ENCODE data around the gene SLC27A3. TPM values are rescaled to one million over a fixed set of nuclear protein-coding genes. Genes with fewer than 3 reads are reported as not detected.

The SLC27A3 gene
- total and polyA plus RNA-seq, 10 of the 15 experiments (the other 5 are each of a cell fraction or from before 2014, with no cell fraction given) = 2.6 to 18.1 (median 8.3) TPM

GRCh38 chr1:153790966-153791647 lies 15.9 kb downstream of the SLC27A3 start (continued):
- peak; percentile 24; the same call in 1 of the 2 replicates for TF ChIP-seq CREM (IDR thresholded peaks at IDR 0.05; ENCODE audit: low read depth)

GRCh38 chr1:153791648-153792253 lies 16.5 kb downstream of the SLC27A3 start:
- POLR2A ChIA-PET = interaction anchor here (0.7 to 1.3 kb wide), 7 partner anchors 14 to 468 kb away, joined by 3 to 6 read pairs (median 4); partner anchors contain the start of gene CREB3L4
- H3K36me3 ChIP-seq (ENCODE audit: control insufficient read depth in 2 of 2, insufficient read depth in 2 of 2, low read length in 1 of 2) = no peaks in the 10 kb centered on the region
- WGBS (ENCODE audit: insufficient coverage, insufficient replicate concordance, low lambda C conversion rate, missing lambda C conversion rate) = 65% methylated on average over 16 of the region's 16 CpGs
- 0 out of 2 replicates have a peak overlapping the region, but pooled peaks have one; percentile 28 for H3K4me3 ChIP-seq
- no peak for FAIRE-seq
- SMC1A ChIA-PET (ENCODE audit: uncharacterized antibody, unreplicated experiment) = interaction anchor here (0.6 to 3.5 kb wide), 16 partner anchors 14 to 480 kb away, joined by 3 to 21 read pairs (median 4); partner anchors contain the start of genes CREB3L4, JTB and RAB13
- H2AFZ ChIP-seq (ENCODE audit: control insufficient read depth, low read depth, low read length) = peak overlapping the region; percentile 67
- BruUV-seq (replicated peaks) = no TSS peak
- H3K9me3 ChIP-seq (replicated peaks; ENCODE audit: control insufficient read depth, insufficient read depth, low read length) = no peaks in the 10 kb centered on the region
- in situ Hi-C loops (cut with MboI) (loop anchor here (10.0 kb wide), 1 partner anchor 193 kb away; the partner anchor contains the start of gene RAB13), intact Hi-C loops (cut with micrococcal nuclease; ENCODE audit: unreplicated experiment) (no loop called here)
- H3K27ac ChIP-seq (ENCODE audit: control insufficient read depth, insufficient read depth) = peak overlapping the region; percentile 88
- peak overlapping the region; percentile 49 for H3K9ac ChIP-seq (ENCODE audit: control insufficient read depth, insufficient read depth, low read length)
- no peaks in the 10 kb centered on the region for H3K27me3 ChIP-seq (replicated peaks in 1 of 2; ENCODE audit: control insufficient read depth in 2 of 2, insufficient read depth in 2 of 2, low read length in 1 of 2)
- H3K4me2 ChIP-seq (ENCODE audit: control insufficient read depth, insufficient read depth) = peak overlapping the region; percentile 76
- CTCF ChIA-PET = interaction anchor here (0.6 to 4.0 kb wide), 8 partner anchors 12 to 195 kb away, joined by 3 to 20 read pairs (median 4); partner anchors contain the start of genes DENND4B and RAB13
- peak; percentile 54 for ATAC-seq
- H3K4me1 ChIP-seq (ENCODE audit: control insufficient read depth, insufficient read depth, low read length) = peaks cover 26% of the 10 kb centered on the region
- RAD21 ChIA-PET (ENCODE audit: unreplicated experiment) = interaction anchor here (0.6 to 1.7 kb wide), 9 partner anchors 13 to 560 kb away, joined by 3 to 6 read pairs (median 4); partner anchors contain the start of genes JTB and SLC27A3
- no peaks in the 10 kb centered on the region for H3K79me2 ChIP-seq (ENCODE audit: control insufficient read depth, insufficient read depth, low read length)
- H4K20me1 ChIP-seq (ENCODE audit: control insufficient read depth, insufficient read depth) = no peaks in the 10 kb centered on the region
- DNase-seq (ENCODE audit: low read depth, low spot score) = no peak
- no peak for TF ChIP-seq PRDM15 (CRISPR knock-in tag; IDR thresholded peaks at IDR 0.05)
- TF ChIP-seq SUZ12 (IDR thresholded peaks at IDR 0.05; ENCODE audit: unreplicated experiment) = no peak
- peak; percentile 92; the same call in 1 of the 2 replicates for TF ChIP-seq SPI1 (IDR thresholded peaks at IDR 0.05; ENCODE audit: borderline replicate concordance, insufficient read depth, low read depth, low read length)
- no peak for TF ChIP-seq SIX5 (IDR thresholded peaks at IDR 0.05; ENCODE audit: low read depth, low read length, severe bottlenecking)
- 0 out of 2 replicates have a peak, but pooled peaks have one; percentile 41 for TF ChIP-seq DPF2 (IDR thresholded peaks at IDR 0.05)
- TF ChIP-seq TCF7 (IDR thresholded peaks at IDR 0.05; ENCODE audit: borderline replicate concordance) = no peak
- no peak for TF ChIP-seq ATF2 (IDR thresholded peaks at IDR 0.05; ENCODE audit: low read length)
- TF ChIP-seq KAT2A (conservative IDR thresholded peaks at IDR 0.05; ENCODE audit: control insufficient read depth, low read depth, low read length) = no peak
- no peak for TF ChIP-seq IRF4 (IDR thresholded peaks at IDR 0.05; ENCODE audit: low read depth, low read length)
- TF ChIP-seq IKZF1 (conservative IDR thresholded peaks at IDR 0.05) = no peak
- TF ChIP-seq ZZZ3 (IDR thresholded peaks at IDR 0.05; ENCODE audit: control insufficient read depth, insufficient read length, low read depth) = no peak

All from GM12878 (cell line).